IPS DF 6.9 (cell line): Measurements from ENCODE around the gene ACADSB.

Experiments used
- DNase-seq: peaks from one replicate; pipeline ENCODE4 v3.0.0-alpha.2; 2013; ENCODE audit warnings: low read depth, low spot score
- H3K27ac ChIP-seq: one replicate; pipeline ENCODE4 v1.5.1; 2013; ENCODE audit warnings: low read length, control low read depth
- H3K27me3 ChIP-seq: 2 replicates; pipeline ENCODE4 v1.6.1; 2013; ENCODE audit warnings: mild to moderate bottlenecking, low read length; ENCODE audit not compliant: control insufficient read depth, insufficient read depth
- H3K36me3 ChIP-seq: 2 replicates; pipeline ENCODE4 v1.6.1; 2013; ENCODE audit warnings: low read length; ENCODE audit not compliant: control insufficient read depth, insufficient read depth
- H3K4me1 ChIP-seq: 2 replicates; pipeline ENCODE4 v1.6.1; 2013; ENCODE audit warnings: low read length; ENCODE audit not compliant: control insufficient read depth, insufficient read depth
- H3K4me3 ChIP-seq: 2 replicates; pipeline ENCODE4 v1.5.1; 2013; ENCODE audit warnings: mild to moderate bottlenecking, low read length
- H3K9me3 ChIP-seq: 2 replicates; pipeline ENCODE4 v1.6.1; 2013; ENCODE audit warnings: low read length, inconsistent platforms; ENCODE audit not compliant: control insufficient read depth, insufficient read depth
- WGBS: extraction: QIAGEN DNeasy Blood & Tissue Kit; methylation state at CpG from one replicate; pipeline ENCODE4 v1.1.7; 2013; ENCODE audit warnings: mixed read lengths, missing lambda C conversion rate; ENCODE audit not compliant: insufficient read length, insufficient coverage; 5-methylcytosine and 5-hydroxymethylcytosine counted together

The ACADSB gene

GRCh38 chr10:122986335-122986734 lies 22.5 kb upstream of the ACADSB start:
- no peak for DNase-seq
- H3K27ac ChIP-seq = no peak overlapping the region
- no peaks in the 10 kb centered on the region for H3K27me3 ChIP-seq
- no peaks in the 10 kb centered on the region for H3K9me3 ChIP-seq
- no peaks in the 10 kb centered on the region for H3K4me1 ChIP-seq
- no peaks in the 10 kb centered on the region for H3K36me3 ChIP-seq
- 100% methylated on average over 3 of the region's 6 CpGs for WGBS
- H3K4me3 ChIP-seq = no peak overlapping the region

DNA sequence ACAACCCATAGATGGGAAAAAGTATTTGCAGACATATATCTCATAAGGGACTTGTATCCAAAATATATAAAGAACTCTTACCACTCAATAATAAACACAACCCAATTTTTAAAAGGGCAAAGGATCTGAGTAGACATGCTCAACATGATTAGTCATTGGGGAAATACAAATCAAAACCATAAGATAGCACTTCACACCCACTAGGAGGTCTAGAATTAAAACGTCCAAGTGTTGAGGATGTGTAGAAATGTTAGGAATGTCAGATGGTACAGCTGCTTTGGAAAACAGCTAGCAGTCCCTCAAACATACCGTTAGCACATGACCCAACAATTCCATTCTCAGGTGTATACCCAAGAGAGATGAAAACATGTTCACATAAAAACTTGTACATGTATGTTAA lies 20.3 kb upstream of the ACADSB start:
- Histone ChIP-seq H3K27ac (no peak overlapping the region), H3K9me3 (no peaks in the 10 kb centered on the region), H3K36me3 (no peaks in the 10 kb centered on the region), H3K4me3 (no peak overlapping the region), H3K27me3 (no peaks in the 10 kb centered on the region), H3K4me1 (no peaks in the 10 kb centered on the region)
- WGBS = no CpG with 5 or more reads among the region's 2 CpGs
- no peak for DNase-seq

DNA sequence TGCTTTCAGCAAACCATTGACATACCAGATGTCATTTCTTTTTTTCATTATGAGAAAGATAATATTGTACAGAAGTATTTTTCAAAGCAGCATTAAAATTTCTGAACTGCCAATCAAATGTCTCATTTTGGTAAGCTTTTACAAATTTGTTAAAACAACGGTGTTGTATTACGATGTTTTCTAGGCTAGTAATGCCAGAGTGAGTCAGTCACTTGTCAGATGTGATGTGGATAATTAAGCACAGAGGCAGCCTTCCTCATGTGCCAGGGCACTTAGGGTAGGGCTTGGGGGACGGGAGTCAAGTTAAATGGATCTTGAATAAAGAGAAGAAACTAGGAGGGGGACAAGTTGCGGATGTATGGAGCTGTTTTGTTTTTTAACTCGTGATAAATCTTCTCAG lies 18.5 kb upstream of the ACADSB start:
- no peaks in the 10 kb centered on the region for H3K36me3 ChIP-seq
- no peaks in the 10 kb centered on the region for H3K9me3 ChIP-seq
- no peak overlapping the region for H3K27ac ChIP-seq
- no peaks in the 10 kb centered on the region for H3K27me3 ChIP-seq
- WGBS = no CpG with 5 or more reads among the region's 5 CpGs
- no peaks in the 10 kb centered on the region for H3K4me1 ChIP-seq
- DNase-seq = no peak
- H3K4me3 ChIP-seq = no peak overlapping the region

DNA sequence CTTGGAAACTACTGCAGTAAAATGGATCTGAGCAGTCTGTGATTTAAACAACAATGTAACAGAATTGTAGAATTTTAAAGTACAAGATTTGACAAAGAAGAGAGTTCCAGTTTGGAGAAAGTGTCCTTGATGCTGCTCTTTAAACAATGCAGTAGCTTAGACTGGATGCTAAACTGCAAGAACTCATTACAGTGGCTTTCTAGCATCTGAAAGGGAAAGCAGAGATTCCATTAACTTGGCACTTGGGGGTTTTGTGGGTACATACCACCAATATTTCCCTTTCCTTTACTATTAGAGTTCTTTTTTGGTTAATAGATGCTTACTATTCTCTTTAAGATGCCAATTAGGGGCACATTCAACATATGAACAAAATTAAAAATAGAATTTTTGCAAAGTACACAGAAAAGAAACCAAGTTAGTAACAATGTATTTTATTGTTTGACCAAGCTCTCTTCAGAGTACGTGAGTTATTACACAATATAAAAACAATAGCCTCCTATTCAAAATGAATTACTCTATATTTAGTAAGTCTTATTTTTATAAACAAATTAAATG lies 16.7 kb upstream of the ACADSB start:
- no peaks in the 10 kb centered on the region for H3K4me1 ChIP-seq
- no peak overlapping the region for H3K4me3 ChIP-seq
- no CpG with 5 or more reads among the region's 1 CpG for WGBS
- DNase-seq = no peak
- no peaks in the 10 kb centered on the region for H3K27me3 ChIP-seq
- no peaks in the 10 kb centered on the region for H3K9me3 ChIP-seq
- no peak overlapping the region for H3K27ac ChIP-seq
- H3K36me3 ChIP-seq = no peaks in the 10 kb centered on the region; the same call in 1 of the 2 replicates

- Histone ChIP-seq H3K27me3 (no peaks in the 10 kb centered on the region), H3K27ac (no peak overlapping the region), H3K36me3 (no peaks in the 10 kb centered on the region; the same call in 1 of the 2 replicates), H3K9me3 (no peaks in the 10 kb centered on the region), H3K4me1 (no peaks in the 10 kb centered on the region), H3K4me3 (no peak overlapping the region)
- no CpG with 5 or more reads among the region's 6 CpGs for WGBS
- DNase-seq = no peak
Measured at GRCh38 chr10:122993797-122994336, 14.9 kb upstream of the ACADSB start.

DNA sequence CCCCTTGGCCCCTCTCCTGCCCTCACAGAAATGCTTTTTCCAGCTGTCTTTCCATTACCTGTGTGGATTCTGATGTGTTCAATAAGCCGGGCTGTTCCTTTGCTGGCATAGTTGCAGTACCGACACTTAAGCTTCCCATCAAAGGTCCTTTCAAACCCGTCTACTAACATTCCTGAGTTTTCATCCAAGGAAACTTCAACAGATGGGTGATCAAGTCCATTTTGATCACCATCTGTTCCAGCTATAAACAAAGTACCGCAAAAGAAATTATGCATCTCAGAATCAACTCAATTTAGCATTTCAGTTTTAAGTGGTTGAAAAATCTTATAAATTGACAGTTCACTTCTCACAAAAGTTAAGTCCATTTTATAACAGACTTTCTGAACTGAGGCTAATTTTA lies 12.9 kb upstream of the ACADSB start:
- Histone ChIP-seq H3K4me1 (no peaks in the 10 kb centered on the region), H3K4me3 (no peak overlapping the region), H3K27me3 (no peaks in the 10 kb centered on the region), H3K27ac (no peak overlapping the region), H3K9me3 (no peaks in the 10 kb centered on the region; the same call in 1 of the 2 replicates), H3K36me3 (no peaks in the 10 kb centered on the region; the same call in 1 of the 2 replicates)
- WGBS = no CpG with 5 or more reads among the region's 4 CpGs
- DNase-seq = no peak

GRCh38 chr10:122997864-122998263 lies 10.9 kb upstream of the ACADSB start:
- DNase-seq = no peak

DNA sequence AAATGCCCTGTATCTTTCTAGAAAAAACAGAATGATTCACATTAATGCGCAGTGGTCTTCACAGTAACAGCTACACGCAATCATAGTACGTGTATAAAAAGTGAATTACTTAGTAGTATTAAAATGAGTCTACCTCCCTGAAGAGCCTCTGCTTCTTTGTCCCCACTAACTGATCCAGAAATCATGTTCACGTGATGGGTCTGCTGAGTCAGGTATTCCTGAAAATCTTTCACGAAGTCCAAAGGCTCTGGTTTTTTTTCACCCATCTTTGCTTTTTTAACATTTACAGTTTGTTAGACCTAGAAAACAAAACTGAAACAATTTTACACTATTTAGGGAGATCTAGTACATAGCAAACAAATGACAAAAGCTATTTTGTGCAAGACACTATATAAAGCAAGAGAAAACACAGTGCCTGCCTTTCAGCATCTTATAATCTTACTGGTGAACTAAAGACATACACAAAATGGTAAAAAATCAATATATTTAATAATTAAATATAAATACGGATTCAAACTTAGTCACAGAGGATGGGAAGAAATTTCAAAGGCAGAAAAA lies 10.4 kb upstream of the ACADSB start:
- Histone ChIP-seq H3K27me3 (no peaks in the 10 kb centered on the region), H3K27ac (no peak overlapping the region), H3K4me3 (no peak overlapping the region), H3K36me3 (no peaks in the 10 kb centered on the region; the same call in 1 of the 2 replicates), H3K9me3 (no peaks in the 10 kb centered on the region; the same call in 1 of the 2 replicates), H3K4me1 (no peaks in the 10 kb centered on the region)
- WGBS = no CpG with 5 or more reads among the region's 6 CpGs
- DNase-seq = no peak

More at GRCh38 chr10:122997864-122998263, 10.9 kb upstream of the ACADSB start:
- no peak overlapping the region for H3K27ac ChIP-seq
- H3K27me3 ChIP-seq = no peaks in the 10 kb centered on the region
- WGBS = no CpG with 5 or more reads among the region's 3 CpGs
- no peak overlapping the region for H3K4me3 ChIP-seq
- H3K36me3 ChIP-seq = no peaks in the 10 kb centered on the region; the same call in 1 of the 2 replicates
- H3K9me3 ChIP-seq = no peaks in the 10 kb centered on the region; the same call in 1 of the 2 replicates
- no peaks in the 10 kb centered on the region for H3K4me1 ChIP-seq

DNA sequence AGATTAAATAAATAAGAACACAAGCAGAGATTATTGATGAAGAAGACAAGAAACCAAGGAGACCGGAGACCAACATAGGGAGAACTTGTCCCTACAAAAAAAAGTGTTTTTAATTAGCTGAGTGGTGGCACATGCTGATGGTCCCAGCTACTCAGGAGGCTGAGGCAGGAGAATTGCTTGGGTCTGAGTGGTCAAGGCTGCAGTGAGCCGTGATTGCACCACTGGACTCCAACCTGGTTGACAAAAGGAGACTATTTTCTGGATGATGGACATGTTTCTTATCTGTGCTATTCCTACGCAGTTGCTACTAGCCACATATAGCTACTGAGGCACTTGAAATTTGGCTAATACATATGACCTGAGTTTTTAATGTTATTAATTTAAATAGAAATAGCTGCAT lies 9.9 kb upstream of the ACADSB start:
- H3K27me3 ChIP-seq = no peaks in the 10 kb centered on the region
- H3K4me1 ChIP-seq = no peaks in the 10 kb centered on the region
- no peaks in the 10 kb centered on the region; the same call in 1 of the 2 replicates for H3K9me3 ChIP-seq
- H3K36me3 ChIP-seq = no peaks in the 10 kb centered on the region; the same call in 1 of the 2 replicates
- DNase-seq = no peak
- no peak overlapping the region for H3K27ac ChIP-seq
- no CpG with 5 or more reads among the region's 3 CpGs for WGBS
- no peak overlapping the region for H3K4me3 ChIP-seq

DNA sequence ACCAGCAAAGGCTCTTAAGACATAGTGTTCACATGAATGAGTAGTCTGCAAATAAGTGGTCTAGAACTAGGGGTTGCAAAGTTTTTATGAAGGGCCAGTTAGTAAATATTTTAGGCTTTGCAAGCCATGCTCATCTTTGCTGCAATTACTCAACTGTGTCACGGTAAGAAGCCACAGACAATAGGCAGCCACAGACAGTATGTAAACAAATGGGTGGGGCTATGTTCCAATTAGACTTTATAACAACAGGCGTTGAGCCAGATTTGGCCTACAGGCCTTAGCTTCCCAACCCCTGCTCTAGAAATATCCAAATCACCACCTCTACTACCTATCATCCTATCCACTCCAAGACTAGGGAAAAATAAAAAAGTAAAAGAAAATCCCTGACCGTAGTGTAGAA lies 9.5 kb upstream of the ACADSB start:
- H3K4me3 ChIP-seq = no peak overlapping the region
- no peaks in the 10 kb centered on the region; the same call in 1 of the 2 replicates for H3K36me3 ChIP-seq
- H3K27ac ChIP-seq = no peak overlapping the region
- no peaks in the 10 kb centered on the region; the same call in 1 of the 2 replicates for H3K9me3 ChIP-seq
- DNase-seq = no peak
- H3K4me1 ChIP-seq = no peaks in the 10 kb centered on the region
- no peaks in the 10 kb centered on the region for H3K27me3 ChIP-seq
- WGBS = no CpG with 5 or more reads among the region's 3 CpGs
